Ramos (cell line): ENCODE measurements around the gene USP33.
"Not testable (repeated sequence)": the region's sequence is repeated elsewhere in the genome, so short reads cannot be mapped to it uniquely, and the experiment has no call there.

Experiments
- in situ Hi-C: fragments of 300-500 bp; cut with MboI; formaldehyde crosslinking; loops from one replicate; pipeline ENCODE4 v1.14.3; 2022; ENCODE audit warnings: low sequenced_read_pairs; ENCODE audit not compliant: unreplicated experiment

The USP33 gene

DNA sequence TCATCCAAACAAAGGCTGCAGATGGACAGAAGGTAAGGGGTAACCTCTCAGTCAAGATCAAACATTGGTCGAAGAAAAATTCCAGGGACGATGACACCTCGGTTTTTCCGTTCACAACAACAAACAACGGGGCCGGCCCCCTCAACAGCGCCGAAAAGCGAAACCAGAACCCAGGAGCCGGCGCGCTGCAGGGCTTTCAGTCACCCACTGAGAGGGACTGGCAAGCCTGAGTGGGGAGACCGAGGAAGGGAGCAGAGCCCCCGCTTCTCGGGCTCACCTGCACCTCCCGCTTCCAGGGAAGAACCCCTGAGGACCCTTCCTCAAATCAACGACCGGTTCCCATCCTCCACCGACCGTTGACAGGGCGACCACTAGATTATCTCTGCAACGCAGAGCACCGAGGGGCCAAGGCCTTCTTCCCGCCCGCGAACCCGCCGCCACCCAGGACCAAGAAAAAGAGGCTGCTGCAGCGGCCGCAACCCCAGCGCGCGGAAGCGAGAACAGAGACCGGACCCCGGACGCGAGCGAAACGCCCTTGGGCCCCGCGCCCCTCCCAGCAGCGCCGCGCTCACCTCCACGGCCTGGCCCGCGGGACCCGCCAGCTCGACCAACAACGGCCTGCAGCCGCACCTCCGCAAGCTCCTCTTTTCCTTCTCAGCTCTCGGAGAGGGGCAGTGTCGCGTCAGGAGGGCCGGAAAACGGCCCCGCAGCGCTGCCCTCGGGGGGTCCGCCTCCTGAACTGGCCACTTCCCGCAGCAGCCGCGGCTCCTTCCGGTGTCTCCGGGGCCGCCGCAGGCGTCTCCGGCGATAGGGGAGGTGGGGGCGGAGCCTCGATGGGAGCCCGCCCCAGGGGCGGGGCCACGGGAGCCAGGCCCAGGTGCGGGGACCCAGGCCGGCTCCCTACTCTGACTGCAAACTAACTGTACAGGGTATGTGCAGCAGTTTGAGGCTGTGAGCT, at the start of gene USP33:
Gene USP33 (minus strand): TSS at position 782 of the 958 bp plus-strand sequence. CDS start 18,155 bp downstream, outside the sequence.
- in situ Hi-C loops, result no loop called here

DNA sequence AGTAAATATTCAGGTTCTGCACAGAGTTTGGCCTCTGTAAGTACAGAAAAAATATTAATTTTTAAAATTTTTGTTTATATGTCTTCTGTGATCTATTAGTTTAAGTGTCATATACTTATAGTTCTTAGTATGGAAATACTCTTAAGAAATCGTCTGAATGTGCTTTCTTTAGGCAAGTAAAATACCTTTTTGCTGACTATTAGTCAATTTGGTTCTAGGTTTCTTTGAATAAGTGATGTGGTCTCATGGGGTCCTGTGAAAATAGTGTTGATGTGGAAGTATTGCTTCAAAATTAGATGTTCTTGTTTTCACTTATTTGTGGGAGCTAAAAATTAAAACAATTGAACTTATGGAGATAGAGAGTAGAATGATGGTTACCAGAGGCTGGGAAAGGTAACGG, 43.7 kb upstream of the USP33 start:
- in situ Hi-C loops, result no loop called here

DNA sequence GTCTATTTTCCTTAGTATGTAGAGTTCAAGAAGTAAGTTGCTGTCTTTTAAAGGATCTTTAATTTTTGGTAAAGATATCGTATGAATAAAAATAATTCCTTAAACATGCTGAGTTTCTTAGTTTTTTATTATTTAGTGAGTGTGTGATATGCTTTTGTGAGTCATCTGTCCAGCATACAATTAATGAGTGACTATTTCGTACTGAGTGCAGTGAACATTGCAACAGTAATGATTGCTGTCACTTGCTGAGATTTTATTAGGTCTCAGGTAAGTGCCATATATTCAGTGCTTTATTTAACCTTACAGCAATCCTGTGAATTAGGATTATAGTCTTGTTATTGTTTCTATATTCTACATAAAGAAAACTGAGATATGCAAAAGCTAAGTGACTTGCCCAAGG, 42.4 kb upstream of the USP33 start:
- in situ Hi-C loops, result no loop called here

DNA sequence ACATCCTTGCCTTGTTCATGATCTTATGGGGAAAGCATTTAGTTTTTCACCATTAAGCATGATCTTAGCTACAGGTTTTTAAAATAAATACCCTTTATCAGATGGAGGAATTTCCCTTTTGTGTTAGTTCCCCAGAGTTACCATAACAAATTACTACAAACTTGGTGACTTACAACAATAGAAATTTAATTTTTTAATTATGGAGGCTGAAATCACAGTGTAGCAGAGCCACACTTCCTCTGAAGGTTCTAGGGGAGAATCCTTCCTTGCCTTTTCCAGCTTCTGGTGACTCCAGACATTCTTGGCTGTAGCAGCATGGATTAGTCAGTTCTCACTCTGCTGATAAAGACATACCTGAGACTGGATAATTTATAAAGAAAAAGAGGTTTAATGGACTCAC, 38.3 kb upstream of the USP33 start:
- in situ Hi-C loops, result no loop called here

DNA sequence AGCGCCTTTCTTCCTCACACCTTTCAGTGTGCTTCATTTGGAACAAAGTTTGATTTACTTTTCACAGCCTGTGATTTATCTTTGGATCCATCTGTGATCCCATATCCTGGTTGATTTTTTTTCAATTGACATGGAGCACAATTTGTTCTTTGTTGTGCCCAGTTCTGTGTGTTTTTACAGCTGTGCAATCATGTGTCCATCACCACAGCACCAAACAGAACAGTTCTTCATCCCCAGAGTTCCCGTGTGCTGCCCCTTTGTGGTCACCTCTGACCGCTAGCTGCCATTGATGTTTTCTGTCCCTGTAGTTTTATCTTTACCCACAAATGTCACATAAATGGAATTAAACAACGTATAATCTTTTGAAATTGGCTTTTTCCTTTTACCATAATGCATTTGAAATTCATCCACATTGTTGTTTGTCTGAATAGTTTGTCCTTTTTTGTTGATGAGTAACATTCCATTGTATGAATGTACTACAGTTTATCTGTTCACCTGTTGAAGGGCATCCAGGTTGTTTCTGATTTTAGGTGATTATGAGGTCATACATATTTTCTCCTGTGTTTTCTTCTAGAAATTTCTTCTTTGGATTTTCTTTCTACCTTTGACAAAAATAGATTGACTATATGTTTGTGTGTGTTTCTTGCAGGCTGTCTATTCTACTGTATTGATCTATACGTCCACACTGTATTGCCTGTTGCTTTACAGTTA, 37.2 kb upstream of the USP33 start:
- in situ Hi-C loops, result no loop called here

DNA sequence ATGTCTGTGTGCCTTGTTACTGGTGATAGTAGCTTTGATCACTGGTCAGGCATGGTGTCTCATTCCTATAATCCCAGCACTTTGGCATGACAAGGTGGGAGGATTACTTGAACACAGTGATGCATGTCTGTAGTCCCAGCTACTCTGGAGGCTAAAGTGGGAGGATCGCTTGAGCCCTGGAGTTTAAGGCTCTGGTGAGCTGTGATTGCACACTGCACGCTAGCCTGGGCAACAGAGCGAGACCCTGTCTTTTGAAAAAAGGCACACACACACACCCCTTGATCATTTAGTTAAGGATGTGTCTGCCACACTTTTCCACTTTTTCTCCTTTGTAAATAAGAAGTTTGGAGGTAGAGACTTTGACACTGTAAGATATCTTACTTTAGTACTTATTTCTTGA, 34.9 kb upstream of the USP33 start:
- in situ Hi-C loops, result no loop called here

DNA sequence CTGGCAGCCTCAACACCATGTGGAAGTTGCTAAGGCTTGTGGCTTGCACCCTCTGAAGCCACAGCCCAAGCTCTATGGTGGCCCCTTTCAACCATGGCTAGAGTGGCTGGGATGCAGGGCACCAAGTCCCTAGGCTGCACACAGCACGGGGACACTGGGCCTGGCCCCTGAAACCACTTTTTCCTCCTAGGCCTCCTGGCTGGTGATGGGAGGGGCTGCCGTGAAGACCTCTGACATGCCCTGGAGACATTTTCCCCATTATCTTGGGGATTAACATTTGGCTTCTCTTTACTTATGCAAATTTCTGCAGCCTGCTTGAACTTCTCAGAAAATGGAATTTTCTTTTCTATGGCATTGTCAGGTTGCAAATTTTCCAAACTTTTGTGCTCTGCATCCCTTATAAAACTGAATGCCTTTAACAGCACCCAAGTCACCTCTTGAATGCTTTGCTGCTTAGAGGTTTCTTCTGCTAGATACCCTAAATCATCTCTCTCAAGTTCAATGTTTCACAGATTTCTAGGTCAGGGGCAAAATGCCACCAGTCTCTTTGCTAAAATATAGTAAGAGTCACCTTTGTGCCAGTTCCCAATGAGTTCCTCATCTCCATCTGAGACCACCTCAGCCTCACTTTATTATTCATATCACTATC, 26.6 kb upstream of the USP33 start:
- in situ Hi-C loops, result not testable (repeated sequence)

DNA sequence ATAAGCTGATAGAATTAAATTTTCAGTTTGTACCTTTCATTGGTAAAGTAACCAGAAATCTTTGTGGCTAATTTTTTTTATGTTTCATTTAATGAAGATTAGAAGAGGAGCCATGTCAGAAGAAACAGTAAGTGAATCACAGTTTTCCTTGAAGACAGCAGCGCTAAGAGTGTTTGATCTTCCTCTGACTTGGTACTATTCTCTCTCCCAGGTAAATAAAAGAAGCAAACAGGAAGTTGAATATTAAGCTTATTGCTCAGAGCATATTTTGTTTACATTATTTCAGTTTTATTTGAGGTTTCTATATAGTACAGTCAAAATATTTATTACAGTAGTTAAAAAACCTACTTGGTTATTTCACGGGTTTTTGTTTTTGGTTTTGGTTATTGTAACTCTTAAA, 23.5 kb upstream of the USP33 start:
- in situ Hi-C loops, result no loop called here

DNA sequence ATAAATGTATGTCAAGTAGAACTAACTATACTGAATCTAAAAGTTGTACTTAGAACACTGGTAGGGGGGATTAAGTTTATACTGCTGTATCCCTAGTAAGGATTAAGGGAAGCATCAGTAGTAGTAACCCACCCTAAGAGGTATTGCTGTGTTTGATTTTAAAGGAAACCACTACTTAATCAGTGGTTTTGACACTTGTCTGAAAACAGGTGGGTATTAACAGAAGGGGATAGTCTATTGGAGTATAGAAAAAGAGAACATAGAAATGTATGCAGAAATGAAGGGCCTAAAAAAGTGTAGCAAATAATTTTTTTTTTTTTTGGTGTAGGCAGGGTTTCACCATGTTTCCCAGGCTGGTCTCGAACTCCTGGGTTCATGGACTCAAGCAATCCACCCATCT, 22.0 kb upstream of the USP33 start:
- in situ Hi-C loops, result no loop called here

DNA sequence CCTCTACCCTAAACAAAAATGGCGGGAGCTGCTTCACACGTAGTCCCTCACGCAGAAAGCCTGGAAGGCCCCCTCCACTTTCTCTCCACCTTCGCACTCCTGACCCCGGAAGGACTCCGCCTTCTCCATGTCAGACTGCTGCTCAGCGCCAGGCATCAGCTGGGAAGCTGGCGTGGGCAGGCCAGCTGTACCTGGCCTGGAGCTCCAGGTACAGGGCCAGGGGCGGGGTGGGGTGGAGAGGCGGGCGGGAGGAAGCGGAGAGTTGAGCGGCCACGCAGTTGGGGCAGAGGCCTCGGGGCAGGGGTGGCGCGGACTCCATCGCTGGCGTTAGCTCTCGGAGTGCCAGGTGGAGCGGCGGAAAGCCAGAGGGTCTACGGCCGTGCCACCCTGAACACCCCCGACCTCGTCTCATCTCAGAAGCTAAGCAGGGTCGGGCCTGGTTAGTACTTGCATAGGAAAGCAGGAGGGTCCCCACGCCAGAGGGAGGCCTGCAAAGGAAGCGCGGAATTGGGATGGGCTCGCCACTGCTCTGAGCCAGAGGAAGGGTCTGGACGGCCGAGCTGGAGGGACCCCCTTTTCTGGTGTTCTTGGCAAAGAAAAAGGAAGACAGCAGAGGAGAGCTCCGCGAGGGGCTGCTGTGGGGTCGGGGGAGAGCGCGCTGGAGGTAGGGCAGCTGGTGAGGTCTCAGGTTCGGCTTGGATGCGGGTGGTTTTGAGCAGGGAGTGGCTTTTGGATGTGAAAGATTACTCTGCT, 20.1 kb upstream of the USP33 start, which contains the start of gene MIGA1:
Gene MIGA1 (plus strand): TSS at position 121 of the 753 bp plus-strand sequence. CDS start 3,604 bp downstream, outside the sequence.
- in situ Hi-C loops, result no loop called here

DNA sequence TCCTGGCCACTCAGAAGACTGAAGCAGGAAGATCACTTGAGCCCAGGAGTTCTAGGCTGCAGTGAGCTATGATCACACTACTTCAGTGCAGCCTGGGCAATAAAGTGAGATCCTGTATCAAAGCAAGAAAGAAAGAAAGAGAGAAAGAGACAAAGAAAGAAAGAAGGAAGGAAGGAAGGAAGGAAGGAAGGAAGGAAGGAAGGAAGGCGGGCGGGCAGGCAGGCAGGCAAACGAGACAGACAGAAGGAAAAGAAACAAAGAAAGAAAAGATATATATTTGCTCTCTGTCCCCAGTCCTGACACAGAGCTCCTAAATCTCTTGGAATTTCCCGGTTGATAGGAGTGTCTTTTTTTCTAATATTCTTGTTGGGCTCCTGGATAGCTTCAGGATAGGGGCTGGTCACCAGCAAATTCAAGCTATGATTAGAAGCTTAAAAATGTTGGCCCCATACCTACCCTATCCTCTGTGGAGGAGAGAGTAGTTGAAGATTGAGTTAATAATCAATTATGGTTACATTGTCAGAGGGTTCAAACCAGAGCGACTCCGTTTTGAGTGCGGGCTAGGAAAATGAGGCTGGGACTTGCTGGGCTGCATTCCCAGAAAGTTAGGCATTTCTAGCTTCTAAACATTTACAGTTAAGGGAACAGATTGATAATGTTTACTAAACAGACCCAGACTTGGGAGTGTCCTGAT, 16.5 kb upstream of the USP33 start:
- in situ Hi-C loops, result no loop called here

DNA sequence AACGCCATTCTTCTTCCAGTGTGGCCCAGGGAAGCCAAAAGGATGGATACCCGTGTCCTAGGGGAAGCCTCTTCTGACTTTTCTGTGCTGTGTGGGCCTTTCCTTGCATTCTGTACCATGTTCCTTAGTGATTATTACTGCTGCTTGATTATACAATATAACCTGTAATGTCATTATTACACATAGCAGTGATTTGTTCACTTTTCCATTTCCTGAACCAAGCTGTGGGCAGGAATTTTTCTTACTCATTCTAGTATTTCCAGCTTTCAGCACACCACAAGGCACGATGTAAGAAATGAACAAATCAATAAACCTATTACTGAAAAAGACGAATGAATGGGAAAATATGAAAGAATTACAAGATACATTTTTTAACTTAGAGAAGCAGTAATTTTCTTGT, 8.4 kb upstream of the USP33 start:
- in situ Hi-C loops, result no loop called here

DNA sequence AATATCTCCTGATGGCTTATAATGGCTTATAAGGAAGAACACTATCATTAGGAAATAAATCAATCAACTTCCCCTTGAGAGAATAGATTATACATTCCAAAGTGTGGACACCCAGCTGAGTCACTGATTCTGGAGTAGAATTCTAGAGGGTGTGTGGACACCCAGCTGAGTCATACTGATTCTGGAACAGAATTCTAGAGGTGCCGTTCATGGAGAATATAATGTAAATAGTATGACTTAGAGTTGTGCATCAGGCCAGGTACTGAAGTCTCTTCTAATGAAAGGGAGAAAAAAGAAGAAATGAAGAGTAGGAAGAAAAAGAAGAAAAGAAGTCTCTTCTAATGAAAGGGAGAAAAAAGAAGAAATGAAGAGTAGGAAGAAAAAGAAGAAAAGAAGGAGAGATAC, 2.4 kb upstream of the USP33 start:
- in situ Hi-C loops, result no loop called here

DNA sequence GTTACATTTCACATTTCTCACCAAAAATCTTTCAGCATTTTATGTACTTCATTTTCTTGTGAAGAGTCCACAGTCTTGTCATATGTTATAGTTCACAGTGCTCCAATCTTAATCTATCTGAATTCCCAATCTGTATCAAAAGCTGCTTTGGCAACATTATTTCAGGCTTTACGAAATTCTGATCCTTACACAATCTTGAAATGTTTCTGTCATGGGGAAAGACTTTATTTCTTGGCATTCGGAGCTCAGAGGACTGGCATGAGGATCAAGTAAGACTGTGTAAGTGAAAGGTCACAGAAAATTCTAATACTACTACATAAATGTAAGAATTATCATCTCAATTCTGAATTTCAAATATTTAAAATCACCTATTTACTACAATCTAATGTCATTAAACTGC, 2.0 kb downstream of the USP33 start:
- in situ Hi-C loops, result no loop called here

DNA sequence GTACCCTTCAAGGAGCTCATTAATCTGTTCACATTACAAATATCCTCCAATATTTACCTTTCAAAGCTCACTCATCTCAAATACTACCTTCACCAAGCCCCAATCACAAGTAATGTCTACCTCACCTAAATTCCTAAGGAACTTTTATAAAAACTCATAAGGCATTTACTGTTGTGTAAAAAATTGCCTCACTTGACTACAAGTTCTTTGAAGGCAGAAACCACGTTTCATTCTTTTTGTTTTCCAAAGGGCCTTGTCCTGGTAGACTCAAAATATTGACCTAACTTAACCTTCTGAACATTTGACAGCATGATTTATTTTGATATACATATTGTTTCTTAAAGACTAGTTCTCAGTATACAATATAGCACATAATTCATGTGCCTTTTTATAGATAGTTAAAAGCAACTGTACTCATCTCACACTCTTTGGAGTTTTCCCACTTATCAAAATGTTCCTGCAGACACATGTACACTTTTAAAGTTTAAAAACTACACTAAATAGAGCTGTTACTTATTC, 2.5 kb downstream of the USP33 start:
- in situ Hi-C loops, result no loop called here

DNA sequence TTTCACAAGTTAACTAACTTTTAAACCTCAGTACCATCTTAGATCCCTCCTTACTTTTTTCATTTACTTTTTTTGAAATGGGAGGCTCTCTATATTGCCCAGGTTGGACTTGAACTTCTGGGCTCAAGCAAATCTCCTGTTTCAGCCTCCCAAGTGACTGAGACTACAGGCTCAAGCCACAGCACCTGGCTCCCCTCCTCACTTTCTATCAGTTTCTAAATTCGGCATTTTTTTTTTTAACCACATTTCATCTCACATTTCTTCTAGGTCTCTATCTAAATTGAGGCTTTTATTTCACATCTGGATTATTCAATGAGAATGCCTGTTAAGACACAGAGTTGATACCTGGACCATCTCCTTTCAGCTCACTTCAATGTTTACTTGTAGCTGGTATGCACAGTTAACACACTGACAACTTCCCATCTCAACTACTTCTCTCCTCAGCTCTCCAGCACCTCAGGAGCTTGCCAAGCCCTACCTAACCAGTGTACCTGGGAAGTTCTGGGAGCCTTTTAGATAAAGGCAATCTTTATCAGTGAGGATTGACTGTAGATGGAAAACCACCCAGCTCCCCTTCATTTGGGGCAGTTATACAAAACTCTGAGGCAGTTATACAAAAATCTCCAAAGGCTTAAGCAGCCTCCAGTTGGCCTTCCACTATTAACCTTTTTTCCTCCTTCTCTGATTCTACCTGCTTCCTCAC, 3.4 kb downstream of the USP33 start:
- in situ Hi-C loops, result no loop called here

DNA sequence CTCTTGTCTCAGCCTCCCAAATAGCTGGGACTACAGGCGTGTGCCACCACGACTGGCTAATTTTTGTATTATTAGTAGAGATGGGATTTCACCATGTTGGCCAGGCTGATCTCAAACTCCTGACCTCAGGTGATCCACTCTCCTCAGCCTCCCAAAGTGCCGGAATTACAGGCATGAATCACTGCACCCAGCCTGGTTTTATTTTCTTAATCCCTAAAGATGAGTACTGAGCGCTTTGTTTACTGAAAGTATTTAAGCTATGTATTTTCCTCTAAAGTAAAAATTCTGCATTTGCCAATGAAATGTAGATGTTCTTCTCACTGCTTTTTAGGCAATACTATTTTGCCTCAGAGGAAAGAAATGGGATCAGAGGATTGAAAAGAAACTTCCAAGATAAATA, 10.2 kb downstream of the USP33 start:
- in situ Hi-C loops, result not testable (repeated sequence)

DNA sequence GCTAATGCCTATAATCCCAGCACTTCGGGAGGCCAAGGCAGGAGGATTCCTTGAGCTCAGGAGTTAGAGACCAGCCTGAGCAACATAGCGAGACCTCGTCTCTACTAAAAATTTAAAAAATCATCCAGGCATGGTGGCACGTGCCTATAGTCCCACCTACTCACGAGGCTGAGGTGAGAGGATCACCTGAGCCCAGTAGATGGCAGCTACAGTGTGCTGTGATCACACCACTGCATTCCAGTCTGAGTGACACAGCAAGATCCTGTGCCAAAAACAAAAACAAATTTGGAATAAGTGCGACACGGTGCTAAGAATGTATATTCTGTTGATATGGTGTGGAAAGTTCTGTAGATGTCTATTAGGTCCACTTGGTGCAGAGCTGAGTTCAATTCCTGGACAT, 15.1 kb downstream of the USP33 start:
- in situ Hi-C loops, result no loop called here
